Measurements from ENCODE around the gene GHITM.

Gene GHITM

GRCh38 chr10:84201682-84202081 is 62.4 kb downstream of the GHITM start:
- DNase-seq: no peak

DNA sequence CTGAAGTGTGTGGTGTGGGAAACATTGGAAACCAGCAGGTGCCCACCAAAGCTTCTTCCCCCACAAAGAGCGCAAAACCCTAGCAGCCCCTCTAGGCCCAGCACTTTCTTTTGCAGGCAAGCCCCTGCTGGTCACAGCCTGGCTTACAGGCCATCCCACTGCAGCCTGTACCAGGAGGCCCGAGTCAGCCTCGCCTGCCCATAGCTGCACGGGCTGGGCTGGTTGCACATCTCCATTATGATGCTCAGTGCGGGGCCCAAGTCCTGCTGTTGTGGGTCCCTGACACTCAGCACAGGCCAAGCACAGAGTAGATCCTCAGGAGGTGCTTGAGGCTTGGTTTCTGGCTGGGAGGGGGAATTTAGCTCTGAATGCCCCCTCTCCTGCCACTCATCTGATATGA is 63.0 kb downstream of the GHITM start:
- no peak for DNase-seq
